Astrocyte of the hippocampus (primary cell): ENCODE measurements around the gene PTCD1.
"Not testable (repeated sequence)": the region's sequence is repeated elsewhere in the genome, so short reads cannot be mapped to it uniquely, and the experiment has no call there.

Source experiments
- DNase-seq: peaks from one replicate; pipeline ENCODE4 v3.0.0; 2011; ENCODE audit warnings: low read depth, low spot score

PTCD1 gene

GRCh38 chr7:99387912-99388311, 50.7 kb downstream of the PTCD1 start:
- DNase-seq, result no peak

GRCh38 chr7:99387239-99387635, 51.4 kb downstream of the PTCD1 start:
- DNase-seq, result not testable (repeated sequence)

DNA sequence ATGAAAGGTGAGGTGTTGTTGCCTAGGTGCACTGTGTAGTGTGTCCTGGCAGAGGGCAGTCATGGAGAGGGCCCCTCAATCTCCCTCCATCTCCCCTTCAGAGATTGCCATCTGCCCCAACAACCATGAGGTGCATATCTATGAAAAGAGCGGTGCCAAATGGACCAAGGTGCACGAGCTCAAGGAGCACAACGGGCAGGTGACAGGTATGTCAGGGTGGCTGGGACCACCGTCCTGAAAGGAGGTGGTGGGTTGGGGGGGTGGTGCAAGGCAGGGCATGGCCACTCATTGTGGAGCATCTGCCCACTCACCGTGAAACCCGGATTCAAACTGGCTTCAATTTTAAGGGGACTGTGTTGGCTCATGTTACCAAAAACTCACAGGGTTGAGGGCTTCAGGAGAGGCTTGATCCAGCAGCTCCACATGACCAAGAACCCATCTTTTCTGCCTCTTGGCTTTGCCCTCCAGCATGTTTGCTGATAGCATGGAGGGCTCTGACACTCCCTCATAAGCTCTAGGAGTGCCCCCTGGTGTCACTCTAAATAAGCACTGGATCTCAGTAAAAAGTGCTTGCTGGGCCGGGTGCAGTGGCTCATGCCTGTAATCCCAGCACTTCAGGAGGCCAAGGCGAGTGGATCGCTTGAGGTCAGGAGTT, 51.9 kb downstream of the PTCD1 start:
- no peak for DNase-seq

- no peak for DNase-seq
These were observed 53.0 kb downstream of the PTCD1 start for GRCh38 chr7:99385564-99385963.

DNA sequence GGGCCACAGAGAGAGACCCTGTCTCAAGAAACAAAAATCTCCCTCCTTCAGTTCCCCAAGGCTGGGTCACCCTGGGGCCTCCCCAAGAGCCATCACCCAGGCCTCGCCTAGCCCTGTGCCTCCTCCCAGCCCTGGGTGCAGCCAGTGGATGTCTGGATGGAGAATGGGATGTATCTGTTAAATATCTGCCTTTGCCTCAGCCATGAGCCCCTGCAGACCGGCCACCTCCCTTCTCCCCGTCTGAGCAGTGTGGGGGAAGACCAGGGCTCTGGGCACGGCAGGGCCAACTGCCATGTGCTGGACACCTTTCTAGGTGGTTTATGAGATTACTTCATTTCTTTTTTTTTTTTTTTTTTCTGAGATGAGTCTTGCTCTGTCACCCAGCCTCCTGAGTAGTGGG, 54.1 kb downstream of the PTCD1 start:
- DNase-seq, result no peak

- DNase-seq, result no peak
These were observed 54.7 kb downstream of the PTCD1 start for GRCh38 chr7:99383791-99384370.

DNA sequence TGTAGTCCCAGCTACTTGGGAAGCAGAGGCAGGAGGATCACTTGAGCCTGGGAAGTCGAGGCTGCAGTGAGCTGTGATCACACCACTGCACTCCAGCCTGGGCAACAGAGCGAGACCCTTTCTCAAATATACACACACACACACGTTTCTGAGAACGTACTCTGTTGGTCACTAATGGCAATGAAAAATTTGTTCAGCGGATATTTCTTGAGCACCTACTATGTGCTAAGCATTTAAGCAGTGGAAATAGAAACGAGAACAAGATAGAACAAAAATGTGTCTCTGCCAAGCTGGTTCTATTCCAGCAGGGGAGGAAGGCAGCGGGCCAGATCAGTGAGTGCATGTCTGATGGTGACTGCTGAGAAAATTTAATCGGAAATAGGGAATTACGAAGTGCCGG, 55.4 kb downstream of the PTCD1 start:
- no peak for DNase-seq

DNA sequence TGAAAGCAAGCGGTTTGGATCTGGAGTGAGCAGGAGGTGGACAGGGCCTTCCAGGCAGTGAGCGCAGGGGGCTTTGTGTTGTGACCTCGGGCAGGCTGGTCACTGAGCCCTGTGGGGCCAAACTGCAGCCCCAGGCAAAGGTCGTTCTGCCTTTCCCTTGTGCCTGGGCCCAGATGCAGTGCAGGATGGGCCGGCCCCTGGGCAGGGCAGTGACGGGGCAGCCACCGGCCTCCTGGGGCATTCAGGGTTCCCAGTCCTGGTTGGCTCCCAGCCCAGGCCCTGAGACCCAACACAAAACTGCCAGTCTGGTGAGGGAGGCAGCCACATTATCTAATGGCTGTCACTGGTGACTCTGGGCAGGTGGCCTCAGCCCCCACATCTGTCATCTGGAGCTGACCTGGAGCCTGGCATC, 56.9 kb downstream of the PTCD1 start:
- no peak for DNase-seq

DNA sequence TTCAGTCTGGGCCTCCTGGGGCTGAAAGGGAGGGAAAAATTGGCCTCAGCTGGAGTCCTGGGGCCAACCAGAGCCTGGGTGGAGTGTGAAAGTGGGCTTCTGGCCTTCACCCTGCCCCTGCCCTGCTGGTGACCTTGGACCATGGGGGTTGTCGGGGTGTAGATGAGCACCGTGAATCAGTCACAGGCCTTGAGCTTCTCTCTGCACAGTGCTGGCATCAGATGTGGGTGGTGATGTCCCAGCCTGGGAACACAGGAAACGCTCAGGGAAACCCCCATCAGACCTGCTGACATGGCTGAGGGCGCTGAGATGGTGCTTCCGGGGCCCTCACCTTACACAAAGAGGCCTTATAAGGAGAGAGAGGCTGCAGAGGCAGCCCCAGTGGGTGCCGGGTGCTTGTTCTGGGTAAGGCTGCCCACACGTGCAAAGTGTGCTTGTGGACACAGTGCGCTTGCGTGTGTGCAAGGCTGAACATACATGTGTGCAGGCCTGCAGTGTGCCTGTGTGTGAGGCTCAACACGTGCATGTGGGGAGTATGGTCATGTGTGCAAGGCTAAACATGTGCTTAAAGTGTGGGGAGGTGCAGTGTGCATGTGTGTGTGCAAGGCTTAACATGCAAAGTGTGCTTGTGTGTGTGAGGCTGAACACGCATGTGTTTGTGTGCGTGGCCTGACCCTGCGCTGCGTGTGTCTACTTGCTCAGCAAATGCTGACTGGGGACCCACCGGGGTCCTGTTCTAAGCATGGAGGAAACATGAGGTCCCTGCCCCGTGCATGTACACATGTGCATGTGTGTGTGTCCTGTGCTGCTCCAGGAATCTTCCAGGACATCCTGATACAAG, 57.6 kb downstream of the PTCD1 start:
- DNase-seq, result no peak

- no peak for DNase-seq
These were observed 58.4 kb downstream of the PTCD1 start for GRCh38 chr7:99380032-99380822.

GRCh38 chr7:99379693-99380031, 58.9 kb downstream of the PTCD1 start:
- not testable (repeated sequence) for DNase-seq

- peak; percentile 81 for DNase-seq
These were observed 59.5 kb downstream of the PTCD1 start for GRCh38 chr7:99379043-99379577.

GRCh38 chr7:99375070-99375807, 63.4 kb downstream of the PTCD1 start:
- peak; percentile 82 for DNase-seq

DNA sequence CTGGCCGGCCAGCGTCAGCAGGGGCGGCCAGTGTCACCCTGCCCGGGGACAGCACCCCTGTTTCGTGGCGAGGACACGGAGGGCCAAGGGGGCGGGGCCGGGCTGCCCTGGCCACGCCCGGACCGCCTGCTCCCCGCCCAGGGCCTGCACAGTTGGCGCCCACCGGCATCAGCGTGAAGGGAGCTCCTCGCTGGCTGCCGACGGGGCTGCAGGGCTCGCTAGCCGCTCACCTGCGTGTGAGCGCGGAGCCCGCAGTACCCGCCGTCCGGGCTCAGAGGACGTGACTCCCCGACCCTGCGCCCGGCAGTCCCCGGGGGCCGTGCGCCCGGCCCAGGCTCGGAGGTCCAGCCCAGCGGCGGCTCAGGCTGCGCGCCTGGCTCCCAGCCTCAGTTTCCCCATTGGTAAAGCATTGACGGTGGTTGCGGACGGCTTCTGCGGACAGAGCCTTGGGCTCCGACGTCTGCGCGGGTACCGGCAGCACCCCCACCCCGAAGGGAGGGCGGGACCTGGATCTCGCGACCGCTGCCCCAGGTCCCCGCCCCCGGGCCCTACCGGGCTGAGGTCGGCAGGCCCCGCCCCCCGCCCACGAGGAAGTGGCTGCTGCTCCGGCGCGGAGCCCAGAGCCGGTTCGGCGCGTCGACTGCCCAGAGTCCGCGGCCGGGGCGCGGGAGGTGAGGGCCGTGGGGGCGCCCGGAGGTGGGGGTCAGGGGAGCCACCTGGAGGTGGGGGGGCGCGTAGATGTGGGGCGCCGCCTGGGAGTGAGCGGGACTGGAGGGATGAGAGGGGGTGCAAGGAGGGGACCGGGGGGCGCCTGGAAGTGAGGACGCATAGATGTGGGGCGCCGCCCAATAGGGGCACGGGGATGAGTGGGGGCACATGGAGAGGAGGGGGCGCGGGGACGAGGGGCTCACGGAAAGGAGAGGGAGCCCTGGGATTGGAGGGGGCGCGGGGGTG, 64.2 kb downstream of the PTCD1 start, which contains the start of gene ARPC1B:
ARPC1B (plus strand) TSS at position 620 of the 954 bp plus-strand sequence. CDS start 10,985 bp downstream, outside the sequence.
- DNase-seq, result peak; percentile 86

- DNase-seq, result no peak
These were observed 65.2 kb downstream of the PTCD1 start for GRCh38 chr7:99373091-99374066.

- peak; percentile 60 for DNase-seq
These were observed 66.1 kb downstream of the PTCD1 start for GRCh38 chr7:99372275-99373090.

GRCh38 chr7:99371376-99371920, 67.2 kb downstream of the PTCD1 start:
- DNase-seq, result no peak
